ENCODE measurements around the gene TBC1D24.

DNA sequence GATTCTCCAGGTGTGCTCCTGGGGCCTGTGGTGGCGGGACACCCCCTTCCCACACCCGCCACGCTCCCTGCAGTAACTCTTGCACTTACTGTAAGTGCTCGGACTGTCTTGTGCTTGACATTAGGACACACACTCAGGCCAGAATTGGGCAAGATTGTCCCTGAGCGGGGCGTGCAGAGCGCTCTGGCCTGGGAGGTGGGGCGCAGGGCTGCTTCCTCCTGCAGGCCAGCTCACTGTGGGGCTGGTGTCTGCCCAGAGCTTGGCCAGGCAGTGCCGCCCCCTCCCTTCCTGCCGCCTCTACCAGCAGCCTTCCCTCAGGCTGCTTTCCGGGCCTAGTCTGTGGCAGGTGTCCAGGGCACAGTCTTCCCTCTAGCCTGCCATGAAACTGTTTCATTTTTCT lies 32.7 kb downstream of the TBC1D24 start:
- TF ChIP-seq, protein P1, sequence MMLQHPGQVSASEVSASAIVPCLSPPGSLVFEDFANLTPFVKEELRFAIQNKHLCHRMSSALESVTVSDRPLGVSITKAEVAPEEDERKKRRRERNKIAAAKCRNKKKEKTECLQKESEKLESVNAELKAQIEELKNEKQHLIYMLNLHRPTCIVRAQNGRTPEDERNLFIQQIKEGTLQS (IDR thresholded peaks at IDR 0.05), result no peak
- TF ChIP-seq POLR2A (IDR thresholded peaks at IDR 0.05; ENCODE audit: borderline replicate concordance, extremely low read depth, insufficient read depth, insufficient read length) (no peak), POLR2AphosphoS5 (IDR thresholded peaks at IDR 0.05; ENCODE audit: low read depth, low read length) (no peak), EGR1 (IDR thresholded peaks at IDR 0.05; ENCODE audit: low read depth) (no peak), ZNF274 (IDR thresholded peaks at IDR 0.05; ENCODE audit: low read depth, low read length) (no peak)
- TF ChIP-seq, protein P2, sequence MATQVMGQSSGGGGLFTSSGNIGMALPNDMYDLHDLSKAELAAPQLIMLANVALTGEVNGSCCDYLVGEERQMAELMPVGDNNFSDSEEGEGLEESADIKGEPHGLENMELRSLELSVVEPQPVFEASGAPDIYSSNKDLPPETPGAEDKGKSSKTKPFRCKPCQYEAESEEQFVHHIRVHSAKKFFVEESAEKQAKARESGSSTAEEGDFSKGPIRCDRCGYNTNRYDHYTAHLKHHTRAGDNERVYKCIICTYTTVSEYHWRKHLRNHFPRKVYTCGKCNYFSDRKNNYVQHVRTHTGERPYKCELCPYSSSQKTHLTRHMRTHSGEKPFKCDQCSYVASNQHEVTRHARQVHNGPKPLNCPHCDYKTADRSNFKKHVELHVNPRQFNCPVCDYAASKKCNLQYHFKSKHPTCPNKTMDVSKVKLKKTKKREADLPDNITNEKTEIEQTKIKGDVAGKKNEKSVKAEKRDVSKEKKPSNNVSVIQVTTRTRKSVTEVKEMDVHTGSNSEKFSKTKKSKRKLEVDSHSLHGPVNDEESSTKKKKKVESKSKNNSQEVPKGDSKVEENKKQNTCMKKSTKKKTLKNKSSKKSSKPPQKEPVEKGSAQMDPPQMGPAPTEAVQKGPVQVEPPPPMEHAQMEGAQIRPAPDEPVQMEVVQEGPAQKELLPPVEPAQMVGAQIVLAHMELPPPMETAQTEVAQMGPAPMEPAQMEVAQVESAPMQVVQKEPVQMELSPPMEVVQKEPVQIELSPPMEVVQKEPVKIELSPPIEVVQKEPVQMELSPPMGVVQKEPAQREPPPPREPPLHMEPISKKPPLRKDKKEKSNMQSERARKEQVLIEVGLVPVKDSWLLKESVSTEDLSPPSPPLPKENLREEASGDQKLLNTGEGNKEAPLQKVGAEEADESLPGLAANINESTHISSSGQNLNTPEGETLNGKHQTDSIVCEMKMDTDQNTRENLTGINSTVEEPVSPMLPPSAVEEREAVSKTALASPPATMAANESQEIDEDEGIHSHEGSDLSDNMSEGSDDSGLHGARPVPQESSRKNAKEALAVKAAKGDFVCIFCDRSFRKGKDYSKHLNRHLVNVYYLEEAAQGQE (IDR thresholded peaks at IDR 0.05; ENCODE audit: low read depth), result no peak
- TF ChIP-seq, protein P3, sequence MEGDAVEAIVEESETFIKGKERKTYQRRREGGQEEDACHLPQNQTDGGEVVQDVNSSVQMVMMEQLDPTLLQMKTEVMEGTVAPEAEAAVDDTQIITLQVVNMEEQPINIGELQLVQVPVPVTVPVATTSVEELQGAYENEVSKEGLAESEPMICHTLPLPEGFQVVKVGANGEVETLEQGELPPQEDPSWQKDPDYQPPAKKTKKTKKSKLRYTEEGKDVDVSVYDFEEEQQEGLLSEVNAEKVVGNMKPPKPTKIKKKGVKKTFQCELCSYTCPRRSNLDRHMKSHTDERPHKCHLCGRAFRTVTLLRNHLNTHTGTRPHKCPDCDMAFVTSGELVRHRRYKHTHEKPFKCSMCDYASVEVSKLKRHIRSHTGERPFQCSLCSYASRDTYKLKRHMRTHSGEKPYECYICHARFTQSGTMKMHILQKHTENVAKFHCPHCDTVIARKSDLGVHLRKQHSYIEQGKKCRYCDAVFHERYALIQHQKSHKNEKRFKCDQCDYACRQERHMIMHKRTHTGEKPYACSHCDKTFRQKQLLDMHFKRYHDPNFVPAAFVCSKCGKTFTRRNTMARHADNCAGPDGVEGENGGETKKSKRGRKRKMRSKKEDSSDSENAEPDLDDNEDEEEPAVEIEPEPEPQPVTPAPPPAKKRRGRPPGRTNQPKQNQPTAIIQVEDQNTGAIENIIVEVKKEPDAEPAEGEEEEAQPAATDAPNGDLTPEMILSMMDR (IDR thresholded peaks at IDR 0.05 in 2 of 3, conservative IDR thresholded peaks at IDR 0.05 in 1 of 3; ENCODE audit: borderline replicate concordance in 1 of 3, insufficient read depth in 1 of 3, low read depth in 2 of 3, low read length in 2 of 3), result no peak
